Progenitor cell of endocrine pancreas (in vitro differentiated cells): ENCODE results near the gene CAMP. TPM values are rescaled to one million over a fixed set of nuclear protein-coding genes. Genes with fewer than 3 reads are reported as not detected.

Experiments used
- DNase-seq: peaks from one replicate; pipeline ENCODE4 v3.0.0; 2021; ENCODE audit warnings: low spot score; ENCODE audit not compliant: unreplicated experiment
- H3K27ac Mint-ChIP-seq: 2 replicates; pipeline ENCODE4 v1.8.0; 2021; ENCODE audit warnings: mild to moderate bottlenecking, moderate library complexity, mixed read lengths
- H3K27me3 Mint-ChIP-seq: 2 replicates; pipeline ENCODE4 v1.8.0; 2021; ENCODE audit warnings: mixed read lengths
- H3K36me3 Mint-ChIP-seq: 2 replicates; pipeline ENCODE4 v1.8.0; 2022; ENCODE audit warnings: mixed read lengths; ENCODE audit not compliant: insufficient read depth
- H3K4me1 Mint-ChIP-seq: 2 replicates; pipeline ENCODE4 v1.8.0; 2021; ENCODE audit warnings: low read depth, mixed read lengths
- H3K4me3 Mint-ChIP-seq: 2 replicates; pipeline ENCODE4 v1.8.0; 2021; ENCODE audit warnings: low read depth, mild to moderate bottlenecking, moderate library complexity, mixed read lengths
- H3K9me3 Mint-ChIP-seq: 2 replicates; pipeline ENCODE4 v1.8.0; 2021; ENCODE audit warnings: low read depth, mixed read lengths
- CTCF ChIP-seq: fragments of 200-600 bp; sonication (generic); IDR thresholded peaks from one replicate; pipeline ENCODE4 v1.5.0; 2021; ENCODE audit warnings: antibody characterized with exemption, mild to moderate bottlenecking; ENCODE audit not compliant: unreplicated experiment
- total RNA-seq: library from RNA; stranded (reverse); gene quantifications from 2 replicates; pipeline ENCODE4 v1.2.1, GENCODE V29; 2021

The CAMP gene
- total RNA-seq, 1 donor from 2014 or later = not detected

- H3K27ac Mint-ChIP-seq = no peak overlapping the region
- DNase-seq = no peak
- H3K4me1 Mint-ChIP-seq = no peaks in the 10 kb centered on the region
- peaks cover 1% of the 10 kb centered on the region for H3K36me3 Mint-ChIP-seq
- H3K9me3 Mint-ChIP-seq = peaks cover 2% of the 10 kb centered on the region
- no peak overlapping the region for H3K4me3 Mint-ChIP-seq
- TF ChIP-seq CTCF = no peak
- H3K27me3 Mint-ChIP-seq = peaks cover 3% of the 10 kb centered on the region
Observed at GRCh38 chr3:48215019-48215418, 8.3 kb upstream of the CAMP start.

GRCh38 chr3:48215466-48215865 is 7.8 kb upstream of the CAMP start:
- Mint-ChIP-seq H3K27ac (no peak overlapping the region), H3K4me3 (no peak overlapping the region)
- TF ChIP-seq CTCF = no peak

GRCh38 chr3:48215876-48216275 is 7.4 kb upstream of the CAMP start:
- no peak for DNase-seq
- no peak for TF ChIP-seq CTCF
- H3K36me3 Mint-ChIP-seq = no peaks in the 10 kb centered on the region
- H3K4me3 Mint-ChIP-seq = no peak overlapping the region
- no peak overlapping the region for H3K27ac Mint-ChIP-seq
- H3K27me3 Mint-ChIP-seq = peaks cover 3% of the 10 kb centered on the region
- H3K9me3 Mint-ChIP-seq = no peaks in the 10 kb centered on the region
- H3K4me1 Mint-ChIP-seq = no peaks in the 10 kb centered on the region

More at GRCh38 chr3:48215466-48215865, 7.8 kb upstream of the CAMP start:
- DNase-seq = no peak
- no peaks in the 10 kb centered on the region for H3K4me1 Mint-ChIP-seq
- H3K9me3 Mint-ChIP-seq = no peaks in the 10 kb centered on the region
- peaks cover 3% of the 10 kb centered on the region for H3K27me3 Mint-ChIP-seq
- H3K36me3 Mint-ChIP-seq = no peaks in the 10 kb centered on the region

GRCh38 chr3:48217449-48217848 is 5.8 kb upstream of the CAMP start:
- H3K36me3 Mint-ChIP-seq = no peaks in the 10 kb centered on the region
- no peak for DNase-seq
- peaks cover 10% of the 10 kb centered on the region for H3K27me3 Mint-ChIP-seq
- H3K4me1 Mint-ChIP-seq = no peaks in the 10 kb centered on the region
- no peaks in the 10 kb centered on the region for H3K9me3 Mint-ChIP-seq
- TF ChIP-seq CTCF = no peak
- H3K4me3 Mint-ChIP-seq = no peak overlapping the region
- H3K27ac Mint-ChIP-seq = no peak overlapping the region

GRCh38 chr3:48218537-48218936 is 4.8 kb upstream of the CAMP start:
- no peak for DNase-seq
- no peak for TF ChIP-seq CTCF
- Mint-ChIP-seq H3K4me3 (no peak overlapping the region), H3K36me3 (no peaks in the 10 kb centered on the region), H3K4me1 (no peaks in the 10 kb centered on the region), H3K9me3 (no peaks in the 10 kb centered on the region), H3K27me3 (peaks cover 10% of the 10 kb centered on the region), H3K27ac (no peak overlapping the region)
